ENCODE results near the gene C8G. TPM values are rescaled to one million over a fixed set of nuclear protein-coding genes. Genes with fewer than 3 reads are reported as not detected.

The C8G gene
- polyA plus RNA-seq, 3 donors from 2014 or later: 1.7 to 5.1 (median 2.1) TPM

- no peaks in the 10 kb centered on the region for H3K9me3 Mint-ChIP-seq
- H3K27me3 Mint-ChIP-seq (ENCODE audit: low read depth in 3 of 3): peaks cover 6 to 9% (median 8%) of the 10 kb centered on the region in 3 donors
- H3K4me3 Mint-ChIP-seq: peak overlapping the region; percentile 71 to 89 (median 78)
- DNase-seq: peak; percentile 49 to 56 (median 50)
- peaks cover 16 to 35% of the 10 kb centered on the region in 2 donors for H3K4me1 Mint-ChIP-seq
- H3K36me3 Mint-ChIP-seq: no peaks in the 10 kb centered on the region
- H3K27ac Mint-ChIP-seq: peak overlapping the region; percentile 77 to 89 (median 84)
Measured at GRCh38 chr9:136947955-136948510, 3.0 kb downstream of the C8G start.

- H3K27ac Mint-ChIP-seq: peak overlapping the region; percentile 79 to 89 (median 84)
- H3K27me3 Mint-ChIP-seq (ENCODE audit: low read depth in 3 of 3): peaks cover 3 to 9% (median 8%) of the 10 kb centered on the region in 3 donors
- peak overlapping the region; percentile 80 to 89 (median 86) for H3K4me3 Mint-ChIP-seq
- H3K36me3 Mint-ChIP-seq: no peaks in the 10 kb centered on the region
- H3K4me1 Mint-ChIP-seq: peaks cover 16 to 32% of the 10 kb centered on the region in 2 donors
- no peak for DNase-seq
- no peaks in the 10 kb centered on the region for H3K9me3 Mint-ChIP-seq
Measured at GRCh38 chr9:136949239-136949816, 4.3 kb downstream of the C8G start.

- peaks cover 0 to 6% (median 5%) of the 10 kb centered on the region in 3 donors for H3K27me3 Mint-ChIP-seq (ENCODE audit: low read depth in 3 of 3)
- H3K36me3 Mint-ChIP-seq: no peaks in the 10 kb centered on the region
- peak overlapping the region; percentile 82 to 93 (median 86) for H3K27ac Mint-ChIP-seq
- peak overlapping the region; percentile 82 to 90 (median 86) for H3K4me3 Mint-ChIP-seq
- peak; percentile 96 for DNase-seq
- H3K9me3 Mint-ChIP-seq: no peaks in the 10 kb centered on the region
- peaks cover 11 to 30% of the 10 kb centered on the region in 2 donors for H3K4me1 Mint-ChIP-seq
Measured at GRCh38 chr9:136949817-136950655, 5.0 kb downstream of the C8G start.

GRCh38 chr9:136950656-136951276 lies 5.7 kb downstream of the C8G start:
- no peaks in the 10 kb centered on the region for H3K36me3 Mint-ChIP-seq
- peak overlapping the region; percentile 82 to 93 (median 85) for H3K27ac Mint-ChIP-seq
- no peak for DNase-seq
- H3K4me1 Mint-ChIP-seq: peaks cover 6 to 27% of the 10 kb centered on the region in 2 donors
- no peaks in the 10 kb centered on the region for H3K9me3 Mint-ChIP-seq
- peaks cover 0 to 2% (median 2%) of the 10 kb centered on the region in 3 donors for H3K27me3 Mint-ChIP-seq (ENCODE audit: low read depth in 3 of 3)
- peak overlapping the region; percentile 77 to 90 (median 84) for H3K4me3 Mint-ChIP-seq

GRCh38 chr9:136951541-136952320 lies 6.7 kb downstream of the C8G start, which contains the start of gene LCN12:
Gene LCN12 (plus strand): TSS chr9:136952273. CDS start chr9:136952328, 55 bp downstream.
- Mint-ChIP-seq H3K4me1 (peaks cover 14 to 36% of the 10 kb centered on the region in 2 donors), H3K27ac (peak within 1 kb of the TSS in 3 of 6 donors; percentile 55 to 85 (median 72)), H3K27me3 (ENCODE audit: low read depth in 3 of 3) (peaks cover 0 to 4% (median 2%) of the 10 kb centered on the region in 3 donors), H3K36me3 (peaks cover 5 to 7% (median 6%) of the 10 kb centered on the region in 3 donors), H3K4me3 (peak within 1 kb of the TSS in 2 of 5 donors; percentile 40 to 59), H3K9me3 (peaks cover 0 to 4% (median 0%) of the 10 kb centered on the region in 6 donors)
- no peak for DNase-seq

GRCh38 chr9:136952321-136952850 lies 7.3 kb downstream of the C8G start:
- H3K27me3 Mint-ChIP-seq (ENCODE audit: low read depth in 3 of 3): peaks cover 0 to 5% (median 2%) of the 10 kb centered on the region in 3 donors
- H3K4me3 Mint-ChIP-seq: no peak overlapping the region
- H3K36me3 Mint-ChIP-seq: peaks cover 6 to 7% (median 7%) of the 10 kb centered on the region in 3 donors
- no peak overlapping the region for H3K27ac Mint-ChIP-seq
- no peak for DNase-seq
- H3K4me1 Mint-ChIP-seq: peaks cover 17 to 34% of the 10 kb centered on the region in 2 donors
- H3K9me3 Mint-ChIP-seq: peaks cover 0 to 5% (median 0%) of the 10 kb centered on the region in 6 donors

- Mint-ChIP-seq H3K4me1 (peaks cover 21 to 39% of the 10 kb centered on the region in 2 donors), H3K9me3 (peaks cover 0 to 5% (median 0%) of the 10 kb centered on the region in 6 donors), H3K27ac (no peak overlapping the region), H3K27me3 (ENCODE audit: low read depth in 3 of 3) (peaks cover 0 to 5% (median 2%) of the 10 kb centered on the region in 3 donors), H3K4me3 (no peak overlapping the region), H3K36me3 (peaks cover 6 to 7% (median 7%) of the 10 kb centered on the region in 3 donors)
- no peak for DNase-seq
Measured at GRCh38 chr9:136952876-136953770, 8.1 kb downstream of the C8G start.

GRCh38 chr9:136953771-136954269 lies 8.8 kb downstream of the C8G start:
- peaks cover 6 to 7% (median 7%) of the 10 kb centered on the region in 3 donors for H3K36me3 Mint-ChIP-seq
- peaks cover 0 to 5% (median 2%) of the 10 kb centered on the region in 3 donors for H3K27me3 Mint-ChIP-seq (ENCODE audit: low read depth in 3 of 3)
- peaks cover 21 to 40% of the 10 kb centered on the region in 2 donors for H3K4me1 Mint-ChIP-seq
- no peak overlapping the region for H3K4me3 Mint-ChIP-seq
- H3K27ac Mint-ChIP-seq: no peak overlapping the region
- DNase-seq: no peak
- H3K9me3 Mint-ChIP-seq: peaks cover 0 to 5% (median 0%) of the 10 kb centered on the region in 6 donors

GRCh38 chr9:136954270-136955083 lies 9.4 kb downstream of the C8G start:
- no peak for DNase-seq
- peak overlapping the region in 1 of 6 donors; percentile 34 for H3K27ac Mint-ChIP-seq
- no peak overlapping the region for H3K4me3 Mint-ChIP-seq
- peaks cover 25 to 42% of the 10 kb centered on the region in 2 donors for H3K4me1 Mint-ChIP-seq
- peaks cover 0 to 4% (median 2%) of the 10 kb centered on the region in 3 donors for H3K27me3 Mint-ChIP-seq (ENCODE audit: low read depth in 3 of 3)
- peaks cover 6 to 7% (median 7%) of the 10 kb centered on the region in 3 donors for H3K36me3 Mint-ChIP-seq
- H3K9me3 Mint-ChIP-seq: peaks cover 0 to 5% (median 0%) of the 10 kb centered on the region in 6 donors

GRCh38 chr9:136955202-136955942 lies 10.3 kb downstream of the C8G start:
- peaks cover 3 to 7% (median 4%) of the 10 kb centered on the region in 3 donors for H3K27me3 Mint-ChIP-seq (ENCODE audit: low read depth in 3 of 3)
- peaks cover 0 to 5% (median 0%) of the 10 kb centered on the region in 6 donors for H3K9me3 Mint-ChIP-seq
- peaks cover 31 to 48% of the 10 kb centered on the region in 2 donors for H3K4me1 Mint-ChIP-seq
- peaks cover 6 to 7% (median 7%) of the 10 kb centered on the region in 3 donors for H3K36me3 Mint-ChIP-seq
- H3K27ac Mint-ChIP-seq: no peak overlapping the region
- H3K4me3 Mint-ChIP-seq: no peak overlapping the region
- no peak for DNase-seq

Measured in immature natural killer cell (primary cell).